ENCODE measurements around the gene MEX3A.

DNA sequence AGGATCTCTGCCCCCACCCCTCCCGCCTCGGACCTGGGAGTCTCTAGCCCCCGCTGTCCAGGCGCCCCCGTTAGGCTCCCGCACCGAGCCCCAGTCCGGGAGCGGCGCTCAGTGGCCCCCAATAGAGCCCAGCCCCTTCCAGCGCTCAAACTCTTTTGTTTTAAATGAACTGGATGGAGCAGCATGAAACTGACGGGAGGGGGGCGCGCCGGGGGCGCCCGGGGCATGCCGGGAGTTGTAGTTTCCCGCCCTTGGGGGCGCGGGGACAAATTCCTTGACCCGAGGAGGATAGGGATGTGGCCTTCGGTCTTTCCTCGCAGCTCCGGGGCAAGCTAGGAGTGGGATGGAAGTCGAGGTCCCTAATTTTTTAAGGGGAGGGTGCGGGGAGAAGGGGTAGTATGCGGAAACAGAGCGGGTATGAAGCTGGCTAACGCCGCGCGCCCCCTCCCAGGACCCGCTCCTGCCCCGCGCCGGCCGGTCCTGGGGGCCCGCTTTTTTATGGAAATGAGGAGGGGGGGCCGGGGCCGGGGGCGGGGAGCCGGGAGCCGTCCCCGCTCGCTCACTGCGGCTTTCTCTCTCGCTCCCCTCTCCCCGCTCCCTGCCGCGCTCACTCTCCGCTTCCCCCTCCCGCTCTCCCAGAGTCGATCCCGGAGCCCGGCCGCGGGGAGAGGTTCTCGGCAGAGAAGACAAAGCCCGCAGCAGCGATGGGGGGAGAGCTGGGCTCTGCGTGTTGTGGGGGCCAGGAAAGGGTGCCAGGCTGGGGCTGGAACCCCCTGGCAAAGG lies at the start of gene MEX3A:
- TF ChIP-seq, protein P1, sequence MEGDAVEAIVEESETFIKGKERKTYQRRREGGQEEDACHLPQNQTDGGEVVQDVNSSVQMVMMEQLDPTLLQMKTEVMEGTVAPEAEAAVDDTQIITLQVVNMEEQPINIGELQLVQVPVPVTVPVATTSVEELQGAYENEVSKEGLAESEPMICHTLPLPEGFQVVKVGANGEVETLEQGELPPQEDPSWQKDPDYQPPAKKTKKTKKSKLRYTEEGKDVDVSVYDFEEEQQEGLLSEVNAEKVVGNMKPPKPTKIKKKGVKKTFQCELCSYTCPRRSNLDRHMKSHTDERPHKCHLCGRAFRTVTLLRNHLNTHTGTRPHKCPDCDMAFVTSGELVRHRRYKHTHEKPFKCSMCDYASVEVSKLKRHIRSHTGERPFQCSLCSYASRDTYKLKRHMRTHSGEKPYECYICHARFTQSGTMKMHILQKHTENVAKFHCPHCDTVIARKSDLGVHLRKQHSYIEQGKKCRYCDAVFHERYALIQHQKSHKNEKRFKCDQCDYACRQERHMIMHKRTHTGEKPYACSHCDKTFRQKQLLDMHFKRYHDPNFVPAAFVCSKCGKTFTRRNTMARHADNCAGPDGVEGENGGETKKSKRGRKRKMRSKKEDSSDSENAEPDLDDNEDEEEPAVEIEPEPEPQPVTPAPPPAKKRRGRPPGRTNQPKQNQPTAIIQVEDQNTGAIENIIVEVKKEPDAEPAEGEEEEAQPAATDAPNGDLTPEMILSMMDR (IDR thresholded peaks at IDR 0.05) = no peak
- 0 out of 2 replicates have a peak, but pooled peaks have one; percentile 45 for TF ChIP-seq ZNF232 (CRISPR knock-in tag; IDR thresholded peaks at IDR 0.05)
- TF ChIP-seq, protein P2, sequence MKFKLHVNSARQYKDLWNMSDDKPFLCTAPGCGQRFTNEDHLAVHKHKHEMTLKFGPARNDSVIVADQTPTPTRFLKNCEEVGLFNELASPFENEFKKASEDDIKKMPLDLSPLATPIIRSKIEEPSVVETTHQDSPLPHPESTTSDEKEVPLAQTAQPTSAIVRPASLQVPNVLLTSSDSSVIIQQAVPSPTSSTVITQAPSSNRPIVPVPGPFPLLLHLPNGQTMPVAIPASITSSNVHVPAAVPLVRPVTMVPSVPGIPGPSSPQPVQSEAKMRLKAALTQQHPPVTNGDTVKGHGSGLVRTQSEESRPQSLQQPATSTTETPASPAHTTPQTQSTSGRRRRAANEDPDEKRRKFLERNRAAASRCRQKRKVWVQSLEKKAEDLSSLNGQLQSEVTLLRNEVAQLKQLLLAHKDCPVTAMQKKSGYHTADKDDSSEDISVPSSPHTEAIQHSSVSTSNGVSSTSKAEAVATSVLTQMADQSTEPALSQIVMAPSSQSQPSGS (CRISPR knock-in tag; IDR thresholded peaks at IDR 0.05; ENCODE audit: borderline replicate concordance, low read depth) = no peak
- TF ChIP-seq, protein P3, sequence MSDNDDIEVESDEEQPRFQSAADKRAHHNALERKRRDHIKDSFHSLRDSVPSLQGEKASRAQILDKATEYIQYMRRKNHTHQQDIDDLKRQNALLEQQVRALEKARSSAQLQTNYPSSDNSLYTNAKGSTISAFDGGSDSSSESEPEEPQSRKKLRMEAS (CRISPR knock-in tag; IDR thresholded peaks at IDR 0.05) = peak; percentile 35; the same call in 1 of the 2 replicates
- no peak for TF ChIP-seq ATF1 (CRISPR knock-in tag; IDR thresholded peaks at IDR 0.05)
- TF ChIP-seq, protein P4, sequence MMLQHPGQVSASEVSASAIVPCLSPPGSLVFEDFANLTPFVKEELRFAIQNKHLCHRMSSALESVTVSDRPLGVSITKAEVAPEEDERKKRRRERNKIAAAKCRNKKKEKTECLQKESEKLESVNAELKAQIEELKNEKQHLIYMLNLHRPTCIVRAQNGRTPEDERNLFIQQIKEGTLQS (CRISPR knock-in tag; conservative IDR thresholded peaks at IDR 0.05) = no peak
- no peak for TF ChIP-seq ZNF263 (CRISPR knock-in tag; IDR thresholded peaks at IDR 0.05; ENCODE audit: low read depth)
- TF ChIP-seq, protein P5, sequence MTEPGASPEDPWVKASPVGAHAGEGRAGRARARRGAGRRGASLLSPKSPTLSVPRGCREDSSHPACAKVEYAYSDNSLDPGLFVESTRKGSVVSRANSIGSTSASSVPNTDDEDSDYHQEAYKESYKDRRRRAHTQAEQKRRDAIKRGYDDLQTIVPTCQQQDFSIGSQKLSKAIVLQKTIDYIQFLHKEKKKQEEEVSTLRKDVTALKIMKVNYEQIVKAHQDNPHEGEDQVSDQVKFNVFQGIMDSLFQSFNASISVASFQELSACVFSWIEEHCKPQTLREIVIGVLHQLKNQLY (CRISPR knock-in tag; IDR thresholded peaks at IDR 0.05) = no peak
- no peak for TF ChIP-seq FOXJ3 (CRISPR knock-in tag; IDR thresholded peaks at IDR 0.05; ENCODE audit: borderline replicate concordance)
- TF ChIP-seq, protein P6, sequence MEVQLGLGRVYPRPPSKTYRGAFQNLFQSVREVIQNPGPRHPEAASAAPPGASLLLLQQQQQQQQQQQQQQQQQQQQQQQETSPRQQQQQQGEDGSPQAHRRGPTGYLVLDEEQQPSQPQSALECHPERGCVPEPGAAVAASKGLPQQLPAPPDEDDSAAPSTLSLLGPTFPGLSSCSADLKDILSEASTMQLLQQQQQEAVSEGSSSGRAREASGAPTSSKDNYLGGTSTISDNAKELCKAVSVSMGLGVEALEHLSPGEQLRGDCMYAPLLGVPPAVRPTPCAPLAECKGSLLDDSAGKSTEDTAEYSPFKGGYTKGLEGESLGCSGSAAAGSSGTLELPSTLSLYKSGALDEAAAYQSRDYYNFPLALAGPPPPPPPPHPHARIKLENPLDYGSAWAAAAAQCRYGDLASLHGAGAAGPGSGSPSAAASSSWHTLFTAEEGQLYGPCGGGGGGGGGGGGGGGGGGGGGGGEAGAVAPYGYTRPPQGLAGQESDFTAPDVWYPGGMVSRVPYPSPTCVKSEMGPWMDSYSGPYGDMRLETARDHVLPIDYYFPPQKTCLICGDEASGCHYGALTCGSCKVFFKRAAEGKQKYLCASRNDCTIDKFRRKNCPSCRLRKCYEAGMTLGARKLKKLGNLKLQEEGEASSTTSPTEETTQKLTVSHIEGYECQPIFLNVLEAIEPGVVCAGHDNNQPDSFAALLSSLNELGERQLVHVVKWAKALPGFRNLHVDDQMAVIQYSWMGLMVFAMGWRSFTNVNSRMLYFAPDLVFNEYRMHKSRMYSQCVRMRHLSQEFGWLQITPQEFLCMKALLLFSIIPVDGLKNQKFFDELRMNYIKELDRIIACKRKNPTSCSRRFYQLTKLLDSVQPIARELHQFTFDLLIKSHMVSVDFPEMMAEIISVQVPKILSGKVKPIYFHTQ (CRISPR knock-in tag; IDR thresholded peaks at IDR 0.05) = no peak
- no peak for TF ChIP-seq EMX1 (CRISPR knock-in tag; IDR thresholded peaks at IDR 0.05)
- no peak for TF ChIP-seq ETV6 (CRISPR knock-in tag; IDR thresholded peaks at IDR 0.05)

Measured in WTC11 (cell line).